ENCODE results near the gene ILDR2. TPM values are rescaled to one million over a fixed set of nuclear protein-coding genes. Genes with fewer than 3 reads are reported as not detected.
A peak's percentile ranks its signal among the peaks of the same experiment; 100 is the strongest.

The ILDR2 gene
- total and polyA plus RNA-seq, 9 of the 15 experiments (the other 6 are each of a cell fraction or from before 2014, with no cell fraction given), result 0.03 to 0.31 (median 0.18) TPM; not detected in 2

DNA sequence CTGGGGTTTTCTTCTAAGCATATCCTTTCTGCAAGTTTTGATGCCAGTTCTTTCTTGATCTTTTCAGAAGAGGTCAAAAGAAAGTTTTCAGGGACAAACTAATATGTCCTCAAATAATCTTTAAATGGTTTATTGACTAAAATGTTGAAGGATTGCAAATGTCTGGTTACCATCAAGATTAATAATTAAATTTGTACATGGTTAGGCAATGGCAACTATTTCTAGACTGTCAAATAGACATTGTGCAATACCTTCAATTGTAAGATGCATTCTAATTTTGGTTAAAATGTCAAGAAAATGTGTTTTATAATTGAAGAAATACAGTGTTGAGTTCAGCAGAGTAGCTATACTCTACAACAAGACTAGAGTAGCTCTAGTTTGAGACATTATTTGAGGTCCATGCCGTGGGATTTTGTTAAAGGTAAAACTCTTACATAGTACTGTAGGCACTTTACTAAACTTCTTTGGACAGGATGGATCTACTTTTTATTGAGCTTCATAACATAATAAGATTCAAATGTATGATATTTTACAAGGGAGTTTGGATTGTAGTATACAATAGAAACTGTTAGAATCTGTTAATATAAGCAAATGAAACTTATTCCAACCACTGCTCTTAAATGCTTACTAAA lies 36.3 kb upstream of the ILDR2 start:
- FAIRE-seq, result no peak
- H3K27ac ChIP-seq (ENCODE audit: extremely low read depth, low read depth, low read length), result no peak overlapping the region
- no peak overlapping the region for H3K4me2 ChIP-seq (ENCODE audit: insufficient read depth, low read length)
- H3K9me3 ChIP-seq (replicated peaks; ENCODE audit: control insufficient read depth, insufficient read depth, low read depth, low read length), result no peaks in the 10 kb centered on the region
- no peaks in the 10 kb centered on the region for H3K9me1 ChIP-seq (ENCODE audit: control insufficient read depth, insufficient read depth, low read length)
- no peak overlapping the region for H3K9ac ChIP-seq (ENCODE audit: insufficient read depth in 1 of 2, low read depth in 2 of 2, low read length in 2 of 2)
- no peaks in the 10 kb centered on the region for H3K4me1 ChIP-seq (replicated peaks in 1 of 2; ENCODE audit: control insufficient read depth in 2 of 2, insufficient read depth in 2 of 2, low read length in 2 of 2)
- H3K36me3 ChIP-seq (ENCODE audit: control insufficient read depth, insufficient read depth, low read length), result no peaks in the 10 kb centered on the region
- BruUV-seq (replicated peaks), result no TSS peak
- CTCF ChIA-PET (ENCODE audit: low intra/inter-chr PET ratio), result no interaction called here
- no peak overlapping the region for H2AFZ ChIP-seq (ENCODE audit: low read depth, low read length)
- no peaks in the 10 kb centered on the region for H3K79me2 ChIP-seq (ENCODE audit: control insufficient read depth, insufficient read depth, low read length)
- intact Hi-C loops (cut with micrococcal nuclease) (no loop called here), in situ Hi-C loops (cut with MboI) (no loop called here)
- no peak for TF ChIP-seq RAD21 (CRISPR knock-in tag; conservative IDR thresholded peaks at IDR 0.05 in 1 of 2, IDR thresholded peaks at IDR 0.05 in 1 of 2)
- no peak for TF ChIP-seq SRF (CRISPR knock-in tag; IDR thresholded peaks at IDR 0.05)
- TF ChIP-seq CEBPG (CRISPR knock-in tag; IDR thresholded peaks at IDR 0.05), result no peak
- TF ChIP-seq CEBPG (tag; conservative IDR thresholded peaks at IDR 0.05 in 1 of 2, IDR thresholded peaks at IDR 0.05 in 1 of 2), result peak; percentile 48 to 89; a peak in 3 of 4 replicates
- TF ChIP-seq ZNF24 (IDR thresholded peaks at IDR 0.05), result no peak
- TF ChIP-seq ATF6 (CRISPR knock-in tag; IDR thresholded peaks at IDR 0.05), result no peak
- peak; percentile 84 for TF ChIP-seq CEBPB (tag; IDR thresholded peaks at IDR 0.05)
- WGBS (ENCODE audit: insufficient coverage, low coverage, missing lambda C conversion rate), result 0% methylated on average over 1 of the region's 1 CpG
- H3K4me3 ChIP-seq, result no peak overlapping the region
- no peak for DNase-seq (ENCODE audit: extremely low read depth in 1 of 4, low spot score in 3 of 4)
- POLR2A ChIA-PET, result no interaction called here
- H4K20me1 ChIP-seq (replicated peaks; ENCODE audit: control insufficient read depth, insufficient read depth, low read length), result no peaks in the 10 kb centered on the region
- ATAC-seq, result no peak
- no peaks in the 10 kb centered on the region; a peak in 3 of 5 replicates for H3K27me3 ChIP-seq (ENCODE audit: control insufficient read depth in 2 of 2, insufficient read depth in 2 of 2, low read length in 2 of 2)

Data from K562 (cell line).